G401 (cell line): Measurements from ENCODE around the gene DMRTA2. TPM values are rescaled to one million over a fixed set of nuclear protein-coding genes. Genes with fewer than 3 reads are reported as not detected.

Experiments used
- DNase-seq: peaks from one replicate; pipeline ENCODE4 v3.0.0-alpha.2; 2015; ENCODE audit warnings: low spot score
- in situ Hi-C: cut with HindIII; loops from 2 replicates; pipeline ENCODE4 v1.10.0; 2016; ENCODE audit warnings: low sequenced_read_pairs, mixed read lengths
- total RNA-seq: library from RNA; depleted of rRNA; stranded (reverse); fragments of >200 nt; shearing (Covaris generic); gene quantifications from 2 replicates; pipeline ENCODE4 v1.2.3, GENCODE V29; 2014; rRNA removed

DMRTA2 gene
- total RNA-seq, result not detected in 2 replicates

DNA sequence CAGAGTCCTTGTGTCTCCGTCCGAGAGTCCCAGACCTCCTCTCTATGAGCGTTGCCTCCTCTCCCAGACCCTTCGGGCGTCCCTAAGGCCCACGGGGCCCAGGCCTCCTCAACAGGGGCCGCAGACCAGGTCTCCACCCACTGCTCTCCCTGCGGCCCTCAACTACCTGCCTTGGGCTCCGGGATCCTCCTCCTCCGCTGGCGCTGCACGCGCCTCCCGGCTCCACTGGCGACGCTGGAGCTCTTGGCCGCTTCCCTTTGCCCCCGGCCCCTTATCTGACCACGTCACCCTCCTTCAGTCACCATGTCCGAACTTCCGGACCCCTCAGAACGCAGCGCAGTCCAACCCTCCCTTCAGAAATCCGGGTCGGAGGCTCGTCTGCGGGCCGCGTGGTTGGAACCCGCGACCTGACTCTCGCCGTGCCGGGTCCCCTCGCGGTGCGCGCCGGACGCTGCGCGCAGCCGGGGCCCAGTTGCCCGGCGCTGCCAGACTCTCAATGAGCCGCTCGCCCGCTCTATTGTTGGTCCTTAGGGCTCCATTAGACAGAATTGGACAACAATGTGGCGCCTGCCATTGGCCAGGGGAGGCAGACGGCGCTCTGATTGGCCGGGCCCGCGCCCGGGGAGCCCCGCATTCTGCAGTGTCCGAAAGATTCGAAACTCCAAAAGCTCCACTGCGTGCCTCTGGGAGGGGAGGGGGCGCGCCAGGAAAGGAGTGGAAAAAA is at the start of gene DMRTA2:
Gene DMRTA2 (minus strand): TSS at position 498 of the 724 bp plus-strand sequence. CDS start 1,907 bp downstream, outside the sequence.
- DNase-seq, result no peak
- in situ Hi-C loops, result no loop called here

DNA sequence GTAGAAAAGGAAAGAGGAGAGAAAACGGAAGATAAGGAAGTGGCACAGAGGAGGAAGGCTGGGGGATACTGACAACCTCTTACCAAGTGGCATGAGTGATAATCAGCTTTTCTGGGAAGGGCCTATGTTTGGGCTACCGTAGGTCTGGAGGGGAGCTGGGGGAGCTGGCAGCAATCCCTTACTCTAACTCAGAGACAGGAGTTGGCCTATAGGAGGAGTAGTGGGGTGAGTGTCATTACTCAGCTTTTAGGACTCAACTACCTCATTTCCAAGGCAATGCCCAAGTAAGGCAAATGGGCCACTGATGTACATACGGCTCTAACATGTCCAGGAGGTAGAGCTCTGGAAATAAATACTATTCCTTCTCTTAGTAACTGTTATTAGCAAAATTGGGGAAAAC is 48.7 kb upstream of the DMRTA2 start:
- in situ Hi-C loops, result no loop called here
- no peak for DNase-seq

DNA sequence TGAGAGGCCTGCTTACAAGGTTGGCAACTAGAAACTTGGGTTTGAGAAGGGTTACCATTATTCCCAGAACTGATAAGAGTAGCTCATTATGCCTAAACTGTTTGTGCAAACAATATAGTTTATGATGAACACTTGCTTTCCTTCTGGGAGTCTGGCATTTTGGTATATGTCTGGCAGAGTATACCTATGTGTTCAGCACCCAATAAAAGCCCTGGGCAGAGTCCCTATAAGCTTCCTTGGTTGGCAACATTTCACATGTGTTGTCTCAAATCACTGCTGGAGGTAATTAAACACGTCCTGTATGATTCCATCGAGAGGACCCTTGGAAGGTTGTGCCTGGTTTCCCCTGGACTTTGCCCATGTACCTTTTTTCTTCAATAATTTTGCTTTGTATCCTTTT is 39.7 kb upstream of the DMRTA2 start:
- in situ Hi-C loops, result no loop called here
- no peak for DNase-seq

DNA sequence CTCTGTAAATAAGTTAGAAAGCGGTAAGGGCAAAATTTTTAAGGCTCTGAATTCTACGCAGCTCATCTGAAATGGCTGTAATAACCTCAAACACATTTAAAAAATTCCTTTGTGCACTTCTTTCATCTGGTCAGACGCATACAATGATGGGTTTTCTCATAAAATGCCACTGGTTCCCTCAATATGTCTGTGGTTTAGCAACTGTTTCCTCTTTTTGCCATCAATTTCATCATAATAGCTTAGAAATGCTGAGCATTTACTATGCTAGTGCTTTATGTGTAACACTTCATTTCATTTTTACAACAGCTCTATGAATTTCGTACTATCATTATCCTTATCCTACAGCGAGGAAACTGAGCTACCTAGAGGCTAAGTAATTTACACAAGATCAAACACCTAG is 35.3 kb upstream of the DMRTA2 start:
- no peak for DNase-seq
- in situ Hi-C loops, result no loop called here

DNA sequence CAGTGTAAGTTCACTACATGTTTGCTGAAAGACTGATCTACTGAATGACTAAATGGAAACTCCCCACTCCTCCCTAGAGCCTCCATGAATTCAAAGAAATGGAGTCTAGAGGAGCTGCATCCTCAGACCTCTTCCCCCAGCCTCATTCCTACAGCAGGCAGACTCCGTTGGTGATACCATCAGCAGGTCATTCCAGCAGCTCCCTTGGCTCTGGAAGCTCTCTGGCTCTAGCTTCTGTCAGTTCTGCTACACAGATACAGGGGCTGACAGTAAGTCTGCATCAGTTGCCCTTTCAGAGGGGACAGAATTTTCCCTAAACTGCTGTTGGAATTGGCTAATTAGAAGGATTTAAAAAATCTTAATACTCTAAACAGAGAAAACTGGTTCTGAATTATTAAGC is 31.7 kb upstream of the DMRTA2 start:
- no peak for DNase-seq
- in situ Hi-C loops, result no loop called here

DNA sequence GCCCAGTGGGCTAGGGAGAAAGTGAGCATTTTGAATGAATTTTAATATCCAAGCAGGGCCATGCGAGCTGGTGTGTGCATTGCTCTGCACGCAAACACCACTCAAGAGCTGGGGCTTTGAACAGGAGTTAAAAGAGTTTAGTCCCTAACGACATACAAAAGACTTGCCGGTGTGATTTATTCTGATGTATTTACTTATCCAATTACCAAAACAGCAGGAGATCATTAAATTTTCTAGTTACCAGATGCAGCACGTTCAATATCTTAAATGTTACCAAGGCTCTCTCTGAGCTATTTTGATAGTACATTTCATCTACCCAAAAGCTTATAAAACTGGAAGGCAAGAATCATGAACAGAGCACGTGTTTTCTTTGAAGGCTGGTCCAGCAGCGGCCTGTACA is 30.0 kb upstream of the DMRTA2 start:
- DNase-seq, result no peak
- in situ Hi-C loops, result no loop called here

DNA sequence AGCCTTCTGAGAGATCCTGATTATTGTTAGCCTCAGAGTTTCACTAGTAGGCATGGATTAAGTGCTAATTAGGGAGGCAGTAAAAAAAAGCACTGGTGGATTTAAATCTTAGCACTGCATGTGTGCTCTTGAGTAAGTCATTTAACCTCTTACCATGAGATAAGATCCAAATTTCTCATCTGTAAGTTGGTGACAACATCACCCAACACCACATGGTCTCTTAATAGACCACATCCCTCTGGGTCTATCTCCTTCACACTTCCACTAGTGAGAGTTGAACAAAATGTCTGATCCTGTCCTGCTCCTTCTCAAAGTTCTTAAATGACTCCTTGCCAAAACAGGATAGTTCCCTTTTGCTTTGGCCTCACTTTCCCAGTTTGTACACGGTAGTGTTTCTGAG is 29.5 kb upstream of the DMRTA2 start:
- in situ Hi-C loops, result no loop called here
- no peak for DNase-seq

DNA sequence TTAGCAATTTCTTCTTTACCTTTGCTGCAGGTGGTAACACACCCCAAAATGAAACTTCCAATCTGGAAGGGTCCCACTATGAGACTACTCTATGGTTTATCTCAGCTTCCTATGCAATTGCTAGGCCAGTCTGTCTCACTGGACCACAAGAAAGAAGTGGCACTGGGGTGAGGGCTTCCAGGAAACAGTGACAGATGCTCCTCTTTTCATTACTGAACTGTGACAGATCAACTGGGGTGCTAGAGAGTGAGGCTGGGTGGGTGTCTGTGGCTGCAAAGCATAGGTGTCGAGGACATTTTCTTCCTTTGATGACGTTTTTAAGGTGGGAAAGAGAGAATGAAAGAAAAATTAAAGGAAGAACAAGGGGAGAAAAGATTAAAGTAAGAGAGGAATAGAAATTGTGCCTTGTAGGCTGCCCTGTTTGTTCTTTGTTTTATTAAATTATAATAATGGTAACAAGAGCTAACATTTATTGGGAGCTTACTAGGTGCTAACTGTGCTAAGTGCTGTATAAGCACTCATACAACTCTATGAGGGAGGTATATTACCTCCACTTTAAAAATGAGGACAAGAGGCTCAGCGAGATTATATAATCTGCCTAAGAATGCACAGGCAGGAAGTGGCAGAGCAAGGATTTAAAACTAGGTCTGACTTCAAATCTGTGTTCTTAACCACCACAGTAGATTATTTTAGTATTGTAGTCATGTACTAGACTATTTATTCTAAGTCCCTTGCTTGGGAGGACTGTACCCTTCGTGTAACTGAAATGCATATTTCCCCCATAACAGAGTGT is 27.8 kb upstream of the DMRTA2 start:
- DNase-seq, result no peak
- in situ Hi-C loops, result no loop called here

DNA sequence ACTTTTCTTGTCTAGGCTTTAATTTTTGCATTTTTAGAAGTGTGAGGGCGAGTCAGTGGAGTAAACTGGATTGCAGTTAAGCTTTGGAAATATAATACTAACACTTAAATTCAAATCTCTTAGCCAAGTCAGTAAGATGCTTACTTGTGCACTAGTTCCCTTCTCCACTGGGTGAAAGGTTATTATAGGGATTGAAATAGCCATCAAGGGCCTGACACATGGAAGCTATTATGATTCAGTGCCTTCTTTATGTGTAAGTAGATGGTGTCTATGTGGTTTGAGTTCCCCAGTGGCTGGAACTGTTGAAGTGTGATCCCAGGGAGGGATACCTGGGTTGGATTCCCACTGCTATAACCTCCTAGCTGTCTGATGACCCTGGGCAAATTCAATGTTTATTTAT is 24.7 kb upstream of the DMRTA2 start:
- in situ Hi-C loops, result no loop called here
- DNase-seq, result no peak

DNA sequence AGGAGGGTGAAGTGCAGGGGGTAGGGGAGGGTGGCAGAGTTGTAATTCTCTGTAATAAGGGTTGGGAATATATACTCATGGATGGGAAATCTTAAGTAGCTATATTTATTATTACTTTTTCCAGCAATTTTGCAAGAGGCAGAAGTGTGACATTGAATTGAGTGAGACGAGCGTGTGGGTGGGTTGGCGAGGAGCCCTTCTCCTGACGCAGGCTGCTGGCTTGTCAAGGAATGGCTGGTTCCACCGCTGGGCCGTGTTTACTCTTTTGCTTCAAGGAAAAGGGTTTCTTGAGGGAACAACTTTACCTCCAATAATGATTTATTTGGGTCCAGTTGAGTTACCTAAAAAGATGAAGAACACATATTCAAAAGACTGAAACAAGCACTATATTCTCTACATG is 17.9 kb upstream of the DMRTA2 start:
- no peak for DNase-seq
- in situ Hi-C loops, result no loop called here

DNA sequence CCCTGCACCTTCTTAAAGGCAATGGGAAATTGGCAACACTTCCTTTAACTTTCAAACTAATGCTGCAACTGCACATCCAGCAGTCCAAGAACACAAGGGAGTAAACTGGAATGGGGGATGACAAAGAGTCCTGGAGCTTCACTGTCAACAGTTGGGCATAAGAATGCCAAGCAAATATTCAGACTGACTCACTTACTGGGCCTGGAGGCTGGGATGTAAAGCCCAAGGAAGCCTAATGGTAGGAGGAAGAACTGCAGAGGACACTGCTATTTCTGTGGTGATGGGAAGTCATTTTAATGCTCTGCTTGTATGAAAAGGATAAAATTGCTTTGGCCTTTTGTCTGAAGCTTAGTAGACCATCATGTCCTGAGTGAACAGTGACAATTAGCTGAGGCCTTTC is 15.7 kb upstream of the DMRTA2 start:
- no peak for DNase-seq

DNA sequence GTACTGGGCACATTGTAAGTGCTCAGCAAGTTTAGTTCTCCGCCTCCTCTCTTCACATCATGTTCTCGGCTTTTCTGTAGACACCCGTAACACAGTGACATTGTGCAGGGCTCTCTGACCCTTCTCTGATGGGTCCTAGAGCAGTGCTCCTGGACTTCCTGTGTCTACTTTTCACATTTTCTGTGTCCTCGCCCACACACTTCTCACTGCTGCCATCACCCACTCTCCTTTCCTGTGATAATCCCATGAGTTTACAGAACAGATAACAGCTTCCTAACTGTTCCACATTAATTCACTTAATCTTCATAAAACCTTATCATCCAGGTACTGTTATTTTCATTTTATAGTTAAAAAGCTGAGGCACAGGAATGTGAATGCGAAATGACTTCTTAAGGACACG is 13.2 kb upstream of the DMRTA2 start:
- DNase-seq, result no peak
- in situ Hi-C loops, result no loop called here

More for the DNA sequence above, 15.7 kb upstream of the DMRTA2 start:
- in situ Hi-C loops, result no loop called here

DNA sequence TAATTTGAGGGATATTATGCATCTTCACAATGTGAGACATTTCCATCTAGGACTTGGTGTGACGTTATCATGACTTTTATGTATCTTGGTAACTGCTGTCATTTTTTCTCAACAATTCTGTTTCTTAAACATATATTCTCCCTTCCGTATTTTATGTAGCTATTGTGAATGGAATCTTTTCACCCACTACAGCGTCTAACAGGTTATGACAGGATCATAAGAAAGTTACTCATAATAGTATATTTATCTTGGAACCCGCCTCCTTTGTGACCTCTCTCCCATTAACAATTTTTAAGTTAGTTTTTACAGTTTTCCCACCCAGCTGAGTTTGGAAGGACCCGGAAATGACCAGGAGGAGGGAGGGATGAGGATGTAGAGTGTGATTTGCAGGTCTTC is 6.8 kb upstream of the DMRTA2 start:
- DNase-seq, result no peak
- in situ Hi-C loops, result no loop called here

DNA sequence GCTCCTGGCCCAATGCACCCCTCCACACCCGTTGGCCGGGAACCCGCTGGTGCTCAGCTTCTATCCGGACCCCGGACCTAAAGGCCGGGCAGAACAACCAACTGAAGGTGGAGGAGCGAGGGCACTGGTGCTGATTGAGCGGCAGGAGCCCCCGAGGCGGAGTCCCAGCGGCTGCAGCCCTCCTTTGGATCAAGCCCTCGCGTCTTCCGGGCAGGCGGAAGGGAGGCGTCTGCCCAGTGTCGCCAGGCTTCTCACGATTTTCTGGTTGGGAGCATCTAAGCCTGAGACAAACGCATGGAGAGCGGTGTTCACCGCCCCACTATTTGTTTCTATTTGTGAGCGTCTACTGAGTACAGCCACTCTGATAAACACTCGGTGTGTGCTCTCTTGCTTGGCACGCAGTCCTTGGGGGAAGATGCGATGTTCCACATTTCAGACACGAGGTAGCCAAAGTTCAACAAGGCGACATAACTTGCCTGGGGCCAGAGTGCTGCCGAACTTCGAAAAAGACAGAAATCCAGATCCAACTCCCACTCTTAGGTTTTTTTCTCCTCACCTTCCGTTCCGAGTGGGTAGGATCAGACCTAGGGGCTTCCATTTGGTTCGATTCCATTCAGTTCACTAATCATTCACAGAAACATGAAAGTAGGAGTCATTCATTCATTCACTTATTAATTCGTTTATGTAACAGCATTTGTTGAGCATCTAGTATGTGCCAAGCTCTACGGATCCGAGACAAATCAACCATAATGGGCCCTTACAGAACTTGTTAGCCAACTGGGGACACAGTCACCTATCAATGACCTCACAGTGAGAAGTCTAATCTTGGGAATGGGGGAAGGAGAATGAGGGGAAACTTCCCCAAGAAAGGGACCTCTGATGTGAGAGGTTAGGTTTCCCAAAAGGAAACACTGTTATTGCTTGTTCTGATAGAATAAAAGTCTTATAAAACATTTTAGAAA is 4.9 kb upstream of the DMRTA2 start:
- in situ Hi-C loops, result no loop called here
- DNase-seq, result no peak

DNA sequence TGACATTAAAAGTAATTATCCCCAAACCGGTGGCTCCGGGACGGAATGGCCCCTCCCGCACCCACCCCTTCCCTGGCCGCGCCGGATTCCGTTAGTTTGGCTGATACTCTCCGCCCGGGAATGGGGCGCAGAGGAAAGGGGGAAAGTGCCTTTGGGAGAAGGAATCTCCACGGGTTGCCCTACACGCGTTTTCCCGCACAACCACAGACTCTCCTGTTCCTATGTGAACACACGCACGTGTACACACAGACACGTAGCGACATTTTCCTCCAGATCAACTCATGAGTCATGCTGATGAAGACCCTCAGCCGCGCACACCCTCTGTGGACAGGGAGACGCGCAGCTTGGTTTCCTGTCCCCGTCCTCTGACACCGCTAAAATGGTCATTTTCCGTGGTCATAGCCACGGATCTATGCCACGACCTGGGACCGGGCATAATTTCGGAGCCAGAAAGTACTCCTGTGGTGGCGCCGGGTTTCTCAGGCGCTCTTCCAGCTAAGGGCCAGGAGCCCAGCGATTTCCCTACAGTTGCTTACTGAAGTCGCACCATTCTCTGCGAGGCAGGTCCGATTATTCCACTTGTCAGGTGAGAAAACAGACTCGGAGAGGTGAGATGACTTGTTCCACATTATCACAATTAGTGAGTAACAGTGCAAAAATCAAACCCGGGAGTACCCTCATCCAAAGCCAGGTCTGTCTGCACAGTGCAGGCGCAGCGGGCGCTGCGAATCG is 4.0 kb upstream of the DMRTA2 start:
- DNase-seq, result no peak
- in situ Hi-C loops, result no loop called here

DNA sequence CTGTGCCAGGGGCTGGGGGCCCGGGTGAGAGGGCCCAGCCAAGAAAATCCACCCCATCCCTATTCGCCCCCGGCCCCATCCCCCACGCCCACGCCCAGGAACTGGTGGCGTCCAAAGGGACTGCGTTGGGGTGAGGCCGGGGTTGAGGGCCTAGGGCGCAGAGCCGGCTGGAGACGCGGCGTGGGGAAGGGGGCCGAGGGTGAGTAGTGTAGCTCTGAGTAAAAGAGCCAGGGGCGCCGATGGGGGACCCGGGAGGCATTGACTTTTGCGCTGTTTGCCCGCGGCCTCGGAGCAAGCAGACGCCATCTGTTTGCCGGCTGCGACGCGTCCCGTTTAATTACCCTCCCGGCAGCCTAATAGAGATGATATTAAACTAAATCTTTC is 3.5 kb upstream of the DMRTA2 start:
- no peak for DNase-seq
- in situ Hi-C loops, result no loop called here

DNA sequence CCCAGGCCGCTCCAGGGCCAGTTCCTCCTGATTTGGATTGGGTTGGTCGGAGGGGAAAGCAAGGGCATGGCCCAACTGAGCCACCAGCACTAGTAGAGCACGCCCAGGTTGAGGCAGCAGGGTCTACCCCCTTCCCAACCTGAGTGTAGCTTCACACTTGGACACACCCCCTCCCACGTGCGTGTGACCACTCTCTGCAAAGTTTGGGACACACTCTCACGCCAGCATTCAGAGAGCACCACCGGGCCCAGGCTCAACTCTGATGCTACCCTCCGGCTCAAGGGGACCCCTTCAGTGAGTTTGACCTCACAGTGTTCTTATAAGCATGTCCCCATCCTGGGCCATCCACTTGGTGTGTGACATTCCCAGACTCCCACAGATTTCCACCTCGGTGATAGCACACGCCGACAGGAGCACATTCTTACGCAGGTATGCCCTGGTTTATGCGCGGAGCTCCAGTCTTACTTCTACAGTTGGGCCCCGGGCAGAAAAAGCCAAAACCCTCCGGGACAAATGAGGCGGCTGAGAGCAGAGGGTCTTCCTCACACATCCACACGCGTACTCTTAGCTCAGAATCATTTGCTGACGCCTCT is 3.0 kb upstream of the DMRTA2 start:
- DNase-seq, result no peak
- in situ Hi-C loops, result no loop called here

DNA sequence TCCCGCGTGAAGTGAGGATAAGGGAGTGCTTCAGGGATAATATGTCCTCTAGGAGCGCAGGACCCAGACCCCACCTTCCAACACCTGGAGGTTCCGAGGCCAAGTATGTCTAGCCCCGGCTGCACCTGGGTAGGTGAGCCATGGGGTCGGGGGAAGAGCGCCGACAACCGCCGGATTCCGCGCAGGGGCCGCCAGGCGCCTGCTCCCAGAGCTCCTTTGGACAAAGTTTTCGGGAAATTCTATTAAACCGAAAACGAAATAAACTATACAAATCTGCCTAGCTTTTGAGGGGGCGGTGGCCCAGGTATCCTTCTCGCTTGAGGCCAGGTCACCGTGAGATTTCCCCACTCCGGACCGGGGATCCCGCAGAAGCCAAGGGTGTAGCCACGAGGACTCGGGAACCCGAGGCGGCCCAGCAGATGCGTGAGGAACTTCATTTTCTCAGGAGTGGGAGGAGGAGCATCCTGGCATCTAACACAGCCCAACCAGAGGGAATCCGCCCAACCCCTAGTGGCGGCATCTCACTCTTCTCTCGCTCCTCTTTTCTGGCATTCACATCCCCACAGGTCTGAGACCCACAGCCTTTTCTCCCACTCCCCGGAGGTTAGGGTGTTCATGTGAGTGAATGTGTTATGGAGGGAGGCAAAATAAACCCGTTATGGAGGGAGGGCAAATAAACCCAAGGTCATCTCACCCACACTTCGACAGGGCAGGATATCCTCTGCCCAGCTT is 2.3 kb upstream of the DMRTA2 start:
- in situ Hi-C loops, result no loop called here
- no peak for DNase-seq
